Testis (tissue), 2 donors: ENCODE measurements around the gene SLIT3.

Experiments
- CTCF ChIP-seq, 3 experiments: fragments of 450-650 bp in 2 of 3; fragments of 200-600 bp in 1 of 3; sonication (generic) in 1 of 3; IDR thresholded peaks; one replicate each; pipeline ENCODE4 v1.5.1; 2016 to 2019; ENCODE audit warnings: antibody characterized with exemption in 3 of 3, mild to moderate bottlenecking in 2 of 3, moderate library complexity in 1 of 3
- POLR2A ChIP-seq: fragments of 450-650 bp; IDR thresholded peaks from one replicate; pipeline ENCODE4 v1.6.1; 2017; ENCODE audit warnings: antibody characterized with exemption, mild to moderate bottlenecking, moderate library complexity

GRCh38 chr5:169142264-169142970, 158.5 kb downstream of the SLIT3 start:
- no peak for TF ChIP-seq CTCF (IDR thresholded peaks at IDR 0.05)
- no peak for TF ChIP-seq POLR2A
